ENCODE results near the gene CCDC40. TPM values are rescaled to one million over a fixed set of nuclear protein-coding genes. Genes with fewer than 3 reads are reported as not detected.

Gene CCDC40
- total and polyA plus RNA-seq, 4 experiments from 2014 or later: 0.28 to 1.3 TPM; not detected in 2

DNA sequence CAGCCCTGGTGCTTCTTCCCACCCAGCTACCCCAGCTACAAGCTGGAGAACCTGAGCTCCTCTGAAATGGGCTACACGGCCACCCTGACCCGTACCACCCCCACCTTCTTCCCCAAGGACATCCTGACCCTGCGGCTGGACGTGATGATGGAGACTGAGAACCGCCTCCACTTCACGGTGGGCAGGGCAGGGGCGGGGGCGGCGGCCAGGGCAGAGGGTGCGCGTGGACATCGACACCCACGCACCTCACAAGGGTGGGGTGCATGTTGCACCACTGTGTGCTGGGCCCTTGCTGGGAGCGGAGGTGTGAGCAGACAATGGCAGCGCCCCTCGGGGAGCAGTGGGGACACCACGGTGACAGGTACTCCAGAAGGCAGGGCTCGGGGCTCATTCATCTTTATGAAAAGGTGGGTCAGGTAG lies 68.5 kb downstream of the CCDC40 start:
- peaks cover 0 to 4% of the 10 kb centered on the region in 2 donors for H3K36me3 Mint-ChIP-seq
- H3K27me3 Mint-ChIP-seq: no peaks in the 10 kb centered on the region
- no peak overlapping the region for H3K27ac ChIP-seq (ENCODE audit: low read depth, low read length)
- no peak for DNase-seq
- no peaks in the 10 kb centered on the region for H3K36me3 ChIP-seq (ENCODE audit: insufficient read depth, low read length)
- H3K4me3 Mint-ChIP-seq: no peak overlapping the region
- peak overlapping the region in 1 of 7 donors; percentile 43 for H3K27ac Mint-ChIP-seq
- H3K27me3 ChIP-seq (ENCODE audit: insufficient read depth, low read length): no peaks in the 10 kb centered on the region
- H3K9me3 Mint-ChIP-seq: no peaks in the 10 kb centered on the region
- intact Hi-C loops (cut with micrococcal nuclease): no loop called here
- ChIA-PET POLR2A (ENCODE audit: partially characterized antibody) (no interaction called here), CTCF (ENCODE audit: partially characterized antibody) (no interaction called here)
- peaks cover 17% of the 10 kb centered on the region for H3K4me1 ChIP-seq (ENCODE audit: insufficient read depth, low read length)
- H3K9me3 ChIP-seq (ENCODE audit: control insufficient read depth in 1 of 2, low read length in 2 of 2): no peaks in the 10 kb centered on the region
- no peak overlapping the region for H3K4me3 ChIP-seq (ENCODE audit: low read length in 2 of 2)
- H3K4me1 Mint-ChIP-seq: peaks cover 12 to 28% (median 16%) of the 10 kb centered on the region in 4 donors

GRCh38 chr17:80105762-80106161 lies 69.3 kb downstream of the CCDC40 start:
- Mint-ChIP-seq H3K4me1 (peaks cover 6 to 20% (median 12%) of the 10 kb centered on the region in 4 donors), H3K4me3 (peak overlapping the region in 1 of 8 donors; percentile 36), H3K27me3 (no peaks in the 10 kb centered on the region), H3K9me3 (no peaks in the 10 kb centered on the region), H3K27ac (peak overlapping the region in 1 of 7 donors; percentile 27), H3K36me3 (peaks cover 0 to 4% of the 10 kb centered on the region in 2 donors)
- intact Hi-C loops (cut with micrococcal nuclease): no loop called here
- ChIA-PET CTCF (ENCODE audit: partially characterized antibody) (no interaction called here), POLR2A (ENCODE audit: partially characterized antibody) (no interaction called here)
- no peak overlapping the region for H3K4me3 ChIP-seq (ENCODE audit: low read length in 2 of 2)
- DNase-seq: no peak
- no peak overlapping the region for H3K27ac ChIP-seq (ENCODE audit: low read depth, low read length)
- H3K9me3 ChIP-seq (ENCODE audit: control insufficient read depth in 1 of 2, low read length in 2 of 2): no peaks in the 10 kb centered on the region
- no peaks in the 10 kb centered on the region for H3K27me3 ChIP-seq (ENCODE audit: insufficient read depth, low read length)
- H3K4me1 ChIP-seq (ENCODE audit: insufficient read depth, low read length): peaks cover 9% of the 10 kb centered on the region
- H3K36me3 ChIP-seq (ENCODE audit: insufficient read depth, low read length): no peaks in the 10 kb centered on the region

GRCh38 chr17:80106176-80106575 lies 69.7 kb downstream of the CCDC40 start:
- Mint-ChIP-seq H3K27ac (peak overlapping the region in 1 of 7 donors; percentile 27), H3K27me3 (no peaks in the 10 kb centered on the region), H3K4me3 (no peak overlapping the region), H3K36me3 (peaks cover 0 to 4% of the 10 kb centered on the region in 2 donors), H3K9me3 (no peaks in the 10 kb centered on the region), H3K4me1 (peaks cover 3 to 18% (median 9%) of the 10 kb centered on the region in 4 donors)
- Histone ChIP-seq H3K9me3 (ENCODE audit: control insufficient read depth in 1 of 2, low read length in 2 of 2) (no peaks in the 10 kb centered on the region), H3K27ac (ENCODE audit: low read depth, low read length) (no peak overlapping the region), H3K4me1 (ENCODE audit: insufficient read depth, low read length) (peaks cover 7% of the 10 kb centered on the region), H3K27me3 (ENCODE audit: insufficient read depth, low read length) (no peaks in the 10 kb centered on the region), H3K36me3 (ENCODE audit: insufficient read depth, low read length) (no peaks in the 10 kb centered on the region), H3K4me3 (ENCODE audit: low read length in 2 of 2) (no peak overlapping the region)
- CTCF ChIA-PET (ENCODE audit: partially characterized antibody): no interaction called here
- intact Hi-C loops (cut with micrococcal nuclease): no loop called here
- POLR2A ChIA-PET (ENCODE audit: partially characterized antibody): no interaction called here
- no peak for DNase-seq

- no peaks in the 10 kb centered on the region for H3K36me3 ChIP-seq (ENCODE audit: insufficient read depth, low read length)
- CTCF ChIA-PET (ENCODE audit: partially characterized antibody): interaction anchor here (1.2 kb wide), 1 partner anchor 24 kb away, joined by 3 read pairs; no protein-coding TSS in a partner anchor
- Mint-ChIP-seq H3K36me3 (peaks cover 0 to 3% of the 10 kb centered on the region in 2 donors), H3K9me3 (no peaks in the 10 kb centered on the region), H3K4me1 (peaks cover 3 to 18% (median 8%) of the 10 kb centered on the region in 4 donors), H3K4me3 (no peak overlapping the region), H3K27ac (no peak overlapping the region), H3K27me3 (no peaks in the 10 kb centered on the region)
- intact Hi-C loops (cut with micrococcal nuclease): no loop called here
- no peak for DNase-seq
- no peaks in the 10 kb centered on the region for H3K9me3 ChIP-seq (ENCODE audit: control insufficient read depth in 1 of 2, low read length in 2 of 2)
- peaks cover 7% of the 10 kb centered on the region for H3K4me1 ChIP-seq (ENCODE audit: insufficient read depth, low read length)
- H3K4me3 ChIP-seq (ENCODE audit: low read length in 2 of 2): no peak overlapping the region
- H3K27me3 ChIP-seq (ENCODE audit: insufficient read depth, low read length): no peaks in the 10 kb centered on the region
- POLR2A ChIA-PET (ENCODE audit: partially characterized antibody): no interaction called here
- H3K27ac ChIP-seq (ENCODE audit: low read depth, low read length): no peak overlapping the region
Observed at GRCh38 chr17:80106751-80107150, 70.3 kb downstream of the CCDC40 start.

GRCh38 chr17:80107231-80108021 lies 71.0 kb downstream of the CCDC40 start:
- no peaks in the 10 kb centered on the region for H3K9me3 Mint-ChIP-seq
- intact Hi-C loops (cut with micrococcal nuclease): no loop called here
- H3K27ac Mint-ChIP-seq: no peak overlapping the region
- Histone ChIP-seq H3K4me1 (ENCODE audit: insufficient read depth, low read length) (peaks cover 2% of the 10 kb centered on the region), H3K4me3 (ENCODE audit: low read length in 2 of 2) (no peak overlapping the region), H3K9me3 (ENCODE audit: control insufficient read depth in 1 of 2, low read length in 2 of 2) (no peaks in the 10 kb centered on the region), H3K27ac (ENCODE audit: low read depth, low read length) (no peak overlapping the region), H3K27me3 (ENCODE audit: insufficient read depth, low read length) (no peaks in the 10 kb centered on the region), H3K36me3 (ENCODE audit: insufficient read depth, low read length) (no peaks in the 10 kb centered on the region)
- DNase-seq: no peak
- H3K4me3 Mint-ChIP-seq: no peak overlapping the region
- no peaks in the 10 kb centered on the region for H3K36me3 Mint-ChIP-seq
- ChIA-PET POLR2A (ENCODE audit: partially characterized antibody) (no interaction called here), CTCF (ENCODE audit: partially characterized antibody) (interaction anchor here (1.2 kb wide), 1 partner anchor 25 kb away, joined by 3 read pairs; no protein-coding TSS in a partner anchor)
- H3K27me3 Mint-ChIP-seq: no peaks in the 10 kb centered on the region
- peaks cover 0 to 11% (median 3%) of the 10 kb centered on the region in 4 donors for H3K4me1 Mint-ChIP-seq

DNA sequence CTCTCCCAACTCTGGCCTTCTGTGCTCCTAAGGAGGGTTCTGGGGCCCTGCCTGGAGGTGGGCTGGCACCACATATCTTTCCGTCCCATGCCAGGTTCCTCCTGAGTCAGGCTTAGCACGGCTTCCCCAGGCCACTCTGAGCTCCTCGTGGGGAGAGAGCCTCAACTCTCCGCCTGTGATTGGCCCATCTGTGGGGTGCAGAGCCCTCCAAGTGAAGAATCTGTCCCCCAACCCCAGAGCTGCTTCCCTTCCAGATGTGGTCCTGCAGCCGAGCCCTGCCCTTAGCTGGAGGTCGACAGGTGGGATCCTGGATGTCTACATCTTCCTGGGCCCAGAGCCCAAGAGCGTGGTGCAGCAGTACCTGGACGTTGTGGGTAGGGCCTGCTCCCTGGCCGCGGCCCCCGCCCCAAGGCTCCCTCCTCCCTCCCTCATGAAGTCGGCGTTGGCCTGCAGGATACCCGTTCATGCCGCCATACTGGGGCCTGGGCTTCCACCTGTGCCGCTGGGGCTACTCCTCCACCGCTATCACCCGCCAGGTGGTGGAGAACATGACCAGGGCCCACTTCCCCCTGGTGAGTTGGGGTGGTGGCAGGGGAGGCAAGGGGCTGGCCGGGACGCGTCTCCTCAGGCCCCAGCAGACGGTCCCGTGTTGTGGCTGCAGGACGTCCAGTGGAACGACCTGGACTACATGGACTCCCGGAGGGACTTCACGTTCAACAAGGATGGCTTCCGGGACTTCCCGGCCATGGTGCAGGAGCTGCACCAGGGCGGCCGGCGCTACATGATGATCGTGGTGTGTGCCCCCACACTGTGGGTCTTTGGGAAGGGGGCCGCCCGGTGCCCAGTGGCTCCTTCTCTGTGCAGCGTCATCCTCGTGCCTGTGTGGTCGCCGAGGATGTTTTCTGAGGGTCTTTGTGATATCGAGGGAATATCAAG lies 71.9 kb downstream of the CCDC40 start:
- Mint-ChIP-seq H3K27ac (no peak overlapping the region), H3K4me1 (peaks cover 0 to 4% (median under 1%) of the 10 kb centered on the region in 4 donors), H3K36me3 (no peaks in the 10 kb centered on the region), H3K4me3 (no peak overlapping the region), H3K9me3 (no peaks in the 10 kb centered on the region), H3K27me3 (no peaks in the 10 kb centered on the region)
- intact Hi-C loops (cut with micrococcal nuclease): no loop called here
- Histone ChIP-seq H3K4me1 (ENCODE audit: insufficient read depth, low read length) (no peaks in the 10 kb centered on the region), H3K9me3 (ENCODE audit: control insufficient read depth in 1 of 2, low read length in 2 of 2) (no peaks in the 10 kb centered on the region), H3K27ac (ENCODE audit: low read depth, low read length) (no peak overlapping the region), H3K36me3 (ENCODE audit: insufficient read depth, low read length) (no peaks in the 10 kb centered on the region), H3K27me3 (ENCODE audit: insufficient read depth, low read length) (no peaks in the 10 kb centered on the region), H3K4me3 (ENCODE audit: low read length in 2 of 2) (no peak overlapping the region)
- POLR2A ChIA-PET (ENCODE audit: partially characterized antibody): no interaction called here
- CTCF ChIA-PET (ENCODE audit: partially characterized antibody): interaction anchor here (1.2 to 2.5 kb wide), 2 partner anchors 7 to 26 kb away, joined by 3 to 7 read pairs; partner anchors contain the start of gene GAA
- DNase-seq: no peak

Measured in CD4-positive, alpha-beta memory T cell (primary cell).